Neural cell (in vitro differentiated cells): ENCODE measurements around the gene C4orf51.

Source experiments
- EP300 ChIP-seq: fragments of 450-650 bp; conservative IDR thresholded peaks from 2 replicates; pipeline ENCODE4 v1.6.1; 2014; ENCODE audit warnings: antibody characterized with exemption, mild to moderate bottlenecking, moderate library complexity; ENCODE audit not compliant: poor library complexity, severe bottlenecking
- EZH2 ChIP-seq: fragments of 200-600, 300-800 bp; shearing (Covaris generic), sonication (generic); IDR thresholded peaks from 2 replicates; pipeline ENCODE4 v1.6.1; 2014; ENCODE audit warnings: antibody characterized with exemption, low read length, borderline replicate concordance, mild to moderate bottlenecking; ENCODE audit not compliant: insufficient read depth, poor library complexity, severe bottlenecking
- MXI1 ChIP-seq: fragments of 450-650 bp; conservative IDR thresholded peaks from 2 replicates; pipeline ENCODE4 v1.6.1; 2014; ENCODE audit warnings: antibody characterized with exemption, mild to moderate bottlenecking; ENCODE audit not compliant: poor library complexity, severe bottlenecking
- POLR2AphosphoS5 ChIP-seq: IDR thresholded peaks from 2 replicates; pipeline ENCODE4 v1.6.1; 2012
- REST ChIP-seq: IDR thresholded peaks from 2 replicates; pipeline ENCODE4 v1.6.1; 2012; ENCODE audit warnings: borderline replicate concordance
- SMC3 ChIP-seq: fragments of 450-650 bp; conservative IDR thresholded peaks from 2 replicates; pipeline ENCODE4 v1.6.1; 2014; ENCODE audit warnings: antibody characterized with exemption, mild to moderate bottlenecking, moderate library complexity; ENCODE audit not compliant: poor library complexity
- TAF1 ChIP-seq: IDR thresholded peaks from 2 replicates; pipeline ENCODE4 v1.6.1; 2012; ENCODE audit warnings: low read depth
- TF ChIP-seq, protein P1 (sequence below): fragments of 450-650 bp; IDR thresholded peaks from 2 replicates; pipeline ENCODE4 v1.5.1; 2014; ENCODE audit warnings: antibody characterized with exemption, mild to moderate bottlenecking, moderate library complexity; ENCODE audit not compliant: poor library complexity, severe bottlenecking

- TF ChIP-seq SMC3 (no peak), MXI1 (no peak), POLR2AphosphoS5 (no peak), TAF1 (no peak), EZH2 (no peak), REST (no peak), EP300 (no peak)
- TF ChIP-seq, protein P1, sequence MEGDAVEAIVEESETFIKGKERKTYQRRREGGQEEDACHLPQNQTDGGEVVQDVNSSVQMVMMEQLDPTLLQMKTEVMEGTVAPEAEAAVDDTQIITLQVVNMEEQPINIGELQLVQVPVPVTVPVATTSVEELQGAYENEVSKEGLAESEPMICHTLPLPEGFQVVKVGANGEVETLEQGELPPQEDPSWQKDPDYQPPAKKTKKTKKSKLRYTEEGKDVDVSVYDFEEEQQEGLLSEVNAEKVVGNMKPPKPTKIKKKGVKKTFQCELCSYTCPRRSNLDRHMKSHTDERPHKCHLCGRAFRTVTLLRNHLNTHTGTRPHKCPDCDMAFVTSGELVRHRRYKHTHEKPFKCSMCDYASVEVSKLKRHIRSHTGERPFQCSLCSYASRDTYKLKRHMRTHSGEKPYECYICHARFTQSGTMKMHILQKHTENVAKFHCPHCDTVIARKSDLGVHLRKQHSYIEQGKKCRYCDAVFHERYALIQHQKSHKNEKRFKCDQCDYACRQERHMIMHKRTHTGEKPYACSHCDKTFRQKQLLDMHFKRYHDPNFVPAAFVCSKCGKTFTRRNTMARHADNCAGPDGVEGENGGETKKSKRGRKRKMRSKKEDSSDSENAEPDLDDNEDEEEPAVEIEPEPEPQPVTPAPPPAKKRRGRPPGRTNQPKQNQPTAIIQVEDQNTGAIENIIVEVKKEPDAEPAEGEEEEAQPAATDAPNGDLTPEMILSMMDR: no peak
Measured at GRCh38 chr4:145681518-145681917, 1.6 kb downstream of the C4orf51 start.
